Thyroid gland (tissue), 4 donors: ENCODE measurements around the gene RBM15.

Experiments used
- POLR2A ChIP-seq, 2 donors: fragments of 450-650 bp; IDR thresholded peaks; one replicate each; pipeline ENCODE4 v1.6.1; 2017; ENCODE audit warnings: antibody characterized with exemption in 2 of 2, mild to moderate bottlenecking in 2 of 2, moderate library complexity in 1 of 2
- TF ChIP-seq, protein P1 (sequence below), 6 experiments: fragments of 200-600 bp in 3 of 6; fragments of 450-650 bp in 3 of 6; sonication (generic) in 3 of 6; IDR thresholded peaks; one replicate each; pipeline ENCODE4 v1.5.1; 2016 to 2019; ENCODE audit warnings: antibody characterized with exemption in 6 of 6, mild to moderate bottlenecking in 2 of 6, inconsistent platforms in 1 of 6, moderate library complexity in 1 of 6

DNA sequence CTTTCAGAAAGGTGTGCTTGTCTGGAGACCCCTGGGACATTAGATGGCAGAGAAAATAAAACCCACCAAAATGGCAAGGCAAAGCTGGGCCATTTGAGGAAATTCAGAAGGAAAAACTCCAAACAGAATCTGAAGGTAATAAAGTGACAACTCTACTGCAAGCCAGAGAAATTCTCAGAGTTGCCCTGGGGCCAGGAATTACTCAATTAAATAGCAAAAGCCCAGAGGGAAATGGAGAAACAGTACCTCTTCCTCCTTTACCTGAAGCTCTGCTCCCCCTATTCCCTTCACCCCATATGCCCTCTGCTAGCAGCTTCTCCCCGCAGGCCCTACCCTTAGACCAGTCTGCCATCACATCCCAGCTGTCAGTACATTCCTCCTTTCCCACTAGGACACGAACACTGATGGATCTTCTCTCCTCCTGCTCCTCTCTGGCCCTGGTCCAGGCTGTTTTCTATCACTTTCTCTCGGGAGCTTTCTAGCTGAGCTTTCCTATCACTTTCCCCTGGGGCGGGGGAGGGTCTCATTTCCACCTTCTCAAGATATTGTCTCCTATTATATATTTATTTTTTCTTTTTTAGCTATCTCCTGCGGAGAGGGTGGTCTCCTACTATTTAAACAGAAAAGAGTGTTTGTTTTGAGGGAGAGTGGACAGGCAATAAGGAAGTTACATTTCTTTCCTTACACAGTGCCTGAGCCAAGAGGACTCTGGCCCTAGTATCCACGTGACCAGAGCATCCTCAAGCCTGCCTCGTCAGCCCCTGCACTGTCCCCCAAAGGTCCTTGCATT, 47.7 kb upstream of the RBM15 start:
- TF ChIP-seq, protein P1, sequence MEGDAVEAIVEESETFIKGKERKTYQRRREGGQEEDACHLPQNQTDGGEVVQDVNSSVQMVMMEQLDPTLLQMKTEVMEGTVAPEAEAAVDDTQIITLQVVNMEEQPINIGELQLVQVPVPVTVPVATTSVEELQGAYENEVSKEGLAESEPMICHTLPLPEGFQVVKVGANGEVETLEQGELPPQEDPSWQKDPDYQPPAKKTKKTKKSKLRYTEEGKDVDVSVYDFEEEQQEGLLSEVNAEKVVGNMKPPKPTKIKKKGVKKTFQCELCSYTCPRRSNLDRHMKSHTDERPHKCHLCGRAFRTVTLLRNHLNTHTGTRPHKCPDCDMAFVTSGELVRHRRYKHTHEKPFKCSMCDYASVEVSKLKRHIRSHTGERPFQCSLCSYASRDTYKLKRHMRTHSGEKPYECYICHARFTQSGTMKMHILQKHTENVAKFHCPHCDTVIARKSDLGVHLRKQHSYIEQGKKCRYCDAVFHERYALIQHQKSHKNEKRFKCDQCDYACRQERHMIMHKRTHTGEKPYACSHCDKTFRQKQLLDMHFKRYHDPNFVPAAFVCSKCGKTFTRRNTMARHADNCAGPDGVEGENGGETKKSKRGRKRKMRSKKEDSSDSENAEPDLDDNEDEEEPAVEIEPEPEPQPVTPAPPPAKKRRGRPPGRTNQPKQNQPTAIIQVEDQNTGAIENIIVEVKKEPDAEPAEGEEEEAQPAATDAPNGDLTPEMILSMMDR (IDR thresholded peaks at IDR 0.05), result no peak
- no peak for TF ChIP-seq POLR2A (IDR thresholded peaks at IDR 0.05)
